ENCODE data around the gene KRT14. TPM values are rescaled to one million over a fixed set of nuclear protein-coding genes. Genes with fewer than 3 reads are reported as not detected.
A peak's percentile ranks its signal among the peaks of the same experiment; 100 is the strongest.
"Not testable (repeated sequence)": the region's sequence is repeated elsewhere in the genome, so short reads cannot be mapped to it uniquely, and the experiment has no call there.

Gene KRT14
- total RNA-seq, 1 experiment from 2014 or later = not detected

- Histone ChIP-seq H2AK5ac (ENCODE audit: insufficient read length, low read length) (no peak overlapping the region), H3K4ac (ENCODE audit: low read depth, low read length) (no peak overlapping the region), H3K27ac (ENCODE audit: insufficient read length, low read depth, low read length) (no peak overlapping the region), H3K4me2 (ENCODE audit: insufficient read depth, insufficient read length, low read length) (no peak overlapping the region), H2BK5ac (ENCODE audit: insufficient read length, low read length) (no peak overlapping the region), H3K79me1 (ENCODE audit: insufficient read depth, low read depth, low read length, poor library complexity, severe bottlenecking) (no peaks in the 10 kb centered on the region), H3K18ac (ENCODE audit: insufficient read length, low read depth, low read length) (no peak overlapping the region), H4K5ac (ENCODE audit: insufficient read length, low read depth, low read length) (no peak overlapping the region), H4K20me1 (ENCODE audit: control insufficient read depth, insufficient read depth, insufficient read length) (no peaks in the 10 kb centered on the region), H3K14ac (ENCODE audit: insufficient read depth, low read length) (no peak overlapping the region), H2BK12ac (ENCODE audit: insufficient read length, low read depth, low read length) (no peak overlapping the region), H2BK120ac (ENCODE audit: low read depth, low read length, poor library complexity, severe bottlenecking) (no peak overlapping the region), H3K79me2 (ENCODE audit: insufficient read depth, low read length) (no peaks in the 10 kb centered on the region), H3T11ph (ENCODE audit: low read length) (no peak overlapping the region), H2BK20ac (ENCODE audit: low read depth, low read length, poor library complexity, severe bottlenecking) (no peak overlapping the region), H3K4me1 (ENCODE audit: insufficient read depth, low read length) (no peaks in the 10 kb centered on the region), H3K56ac (ENCODE audit: insufficient read length, low read depth, low read length) (no peak overlapping the region), H3K27me3 (ENCODE audit: insufficient read depth, low read length) (no peaks in the 10 kb centered on the region), H3K9ac (ENCODE audit: extremely low read depth, insufficient read length, low read length) (no peak overlapping the region), H4K8ac (replicated peaks; ENCODE audit: insufficient read length, low read depth, low read length) (no peak overlapping the region), H3K9me3 (ENCODE audit: control insufficient read depth, low read depth, low read length) (no peaks in the 10 kb centered on the region), H3K23ac (ENCODE audit: insufficient read length, low read depth, low read length) (no peak overlapping the region), H2BK15ac (ENCODE audit: low read depth, low read length) (no peak overlapping the region), H3K23me2 (ENCODE audit: insufficient read length, low read depth, low read length, poor library complexity, severe bottlenecking) (no peaks in the 10 kb centered on the region), H4K91ac (ENCODE audit: insufficient read length, low read depth, low read length) (no peak overlapping the region), H2AFZ (ENCODE audit: low read length) (no peak overlapping the region)
- no CpG with 5 or more reads among the region's 7 CpGs for WGBS (ENCODE audit: extremely low coverage, insufficient read length, low lambda C conversion rate)
- peak; percentile 85 for DNase-seq
- peaks cover 3 to 25% of the 10 kb centered on the region in 2 experiments for H3K4me1 Mint-ChIP-seq
- H3K27me3 Mint-ChIP-seq (ENCODE audit: low read depth) = peaks cover 5% of the 10 kb centered on the region; the same call in 1 of the 2 replicates
- no peaks in the 10 kb centered on the region for H3K36me3 Mint-ChIP-seq (ENCODE audit: insufficient read depth in 1 of 3, low read depth in 3 of 3)
- no peak; the same call in 2 of the 3 replicates for TF ChIP-seq CTCF (conservative IDR thresholded peaks at IDR 0.05)
- H3K4me3 Mint-ChIP-seq = no peak overlapping the region
- no peaks in the 10 kb centered on the region for H3K9me3 Mint-ChIP-seq
- H3K27ac Mint-ChIP-seq = no peak overlapping the region
Observed at GRCh38 chr17:41615454-41615853, 28.8 kb upstream of the KRT14 start.

GRCh38 chr17:41614767-41615166, 28.1 kb upstream of the KRT14 start:
- H3K79me2 ChIP-seq (ENCODE audit: insufficient read depth, low read length); H4K5ac ChIP-seq (ENCODE audit: insufficient read length, low read depth, low read length); H3T11ph ChIP-seq (ENCODE audit: low read length); H3K4me1 ChIP-seq (ENCODE audit: insufficient read depth, low read length); H3K9me3 ChIP-seq (ENCODE audit: control insufficient read depth, low read depth, low read length); H2AFZ ChIP-seq (ENCODE audit: low read length); H2BK15ac ChIP-seq (ENCODE audit: low read depth, low read length); H3K27ac Mint-ChIP-seq; H3K36me3 Mint-ChIP-seq (ENCODE audit: insufficient read depth in 1 of 3, low read depth in 3 of 3); H3K4me2 ChIP-seq (ENCODE audit: insufficient read depth, insufficient read length, low read length); H2BK20ac ChIP-seq (ENCODE audit: low read depth, low read length, poor library complexity, severe bottlenecking); H2AK5ac ChIP-seq (ENCODE audit: insufficient read length, low read length); H3K23ac ChIP-seq (ENCODE audit: insufficient read length, low read depth, low read length); H3K27me3 ChIP-seq (ENCODE audit: insufficient read depth, low read length); H4K91ac ChIP-seq (ENCODE audit: insufficient read length, low read depth, low read length); H3K79me1 ChIP-seq (ENCODE audit: insufficient read depth, low read depth, low read length, poor library complexity, severe bottlenecking); H3K4me3 Mint-ChIP-seq; H3K23me2 ChIP-seq (ENCODE audit: insufficient read length, low read depth, low read length, poor library complexity, severe bottlenecking); H3K27ac ChIP-seq (ENCODE audit: insufficient read length, low read depth, low read length); H2BK5ac ChIP-seq (ENCODE audit: insufficient read length, low read length); H3K9me3 Mint-ChIP-seq; H3K18ac ChIP-seq (ENCODE audit: insufficient read length, low read depth, low read length); H2BK120ac ChIP-seq (ENCODE audit: low read depth, low read length, poor library complexity, severe bottlenecking); H3K56ac ChIP-seq (ENCODE audit: insufficient read length, low read depth, low read length); H2BK12ac ChIP-seq (ENCODE audit: insufficient read length, low read depth, low read length); H3K9ac ChIP-seq (ENCODE audit: extremely low read depth, insufficient read length, low read length); DNase-seq; H3K14ac ChIP-seq (ENCODE audit: insufficient read depth, low read length); H4K20me1 ChIP-seq (ENCODE audit: control insufficient read depth, insufficient read depth, insufficient read length); H3K27me3 Mint-ChIP-seq (ENCODE audit: low read depth); H4K8ac ChIP-seq (replicated peaks; ENCODE audit: insufficient read length, low read depth, low read length); H3K4ac ChIP-seq (ENCODE audit: low read depth, low read length): not testable (repeated sequence)
- H3K4me1 Mint-ChIP-seq = peaks cover 5 to 28% of the 10 kb centered on the region in 2 experiments
- WGBS (ENCODE audit: extremely low coverage, insufficient read length, low lambda C conversion rate) = no CpG with 5 or more reads among the region's 9 CpGs

Data from H9 (cell line).